GM19463 (cell line): ENCODE data around the gene FGF3.

Experiments used
- ATAC-seq: cut with Tn5 transposase; IDR thresholded peaks from one replicate; pipeline ENCODE4 v1.9.1; 2021; ENCODE audit warnings: mild to moderate bottlenecking, moderate library complexity; ENCODE audit not compliant: unreplicated experiment

Gene FGF3

DNA sequence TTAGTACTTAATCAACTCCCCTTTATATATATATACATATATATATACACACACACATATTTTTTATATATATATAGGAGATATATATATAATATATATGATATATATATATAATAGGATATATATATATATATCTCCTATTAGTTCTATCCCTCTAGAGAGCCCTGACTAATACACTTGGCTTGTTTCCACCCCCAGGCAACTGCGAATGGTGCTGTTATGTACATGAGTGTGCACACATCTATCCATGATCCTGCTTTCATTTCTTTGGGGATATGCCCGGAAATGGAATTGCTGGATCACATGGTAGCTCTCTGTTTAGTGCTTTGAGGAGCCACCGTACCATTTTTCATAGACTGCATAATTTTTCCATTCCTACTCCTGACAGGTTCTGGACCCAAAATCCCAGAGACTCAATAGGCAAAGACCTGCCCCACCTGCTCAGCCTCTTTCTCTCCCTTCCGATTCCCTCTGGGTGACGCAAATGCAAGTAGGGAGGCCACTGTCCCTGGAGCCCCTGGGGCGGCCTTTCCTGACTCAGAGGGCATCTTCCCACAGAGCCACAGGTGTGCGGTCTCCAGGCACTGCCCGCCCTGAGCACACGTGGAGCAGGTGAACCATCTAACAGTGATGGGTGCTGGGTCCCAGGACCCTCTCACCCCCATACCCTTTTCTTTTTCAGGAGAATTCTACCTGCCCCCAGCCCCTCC, 12.0 kb downstream of the FGF3 start:
- ATAC-seq = no peak

DNA sequence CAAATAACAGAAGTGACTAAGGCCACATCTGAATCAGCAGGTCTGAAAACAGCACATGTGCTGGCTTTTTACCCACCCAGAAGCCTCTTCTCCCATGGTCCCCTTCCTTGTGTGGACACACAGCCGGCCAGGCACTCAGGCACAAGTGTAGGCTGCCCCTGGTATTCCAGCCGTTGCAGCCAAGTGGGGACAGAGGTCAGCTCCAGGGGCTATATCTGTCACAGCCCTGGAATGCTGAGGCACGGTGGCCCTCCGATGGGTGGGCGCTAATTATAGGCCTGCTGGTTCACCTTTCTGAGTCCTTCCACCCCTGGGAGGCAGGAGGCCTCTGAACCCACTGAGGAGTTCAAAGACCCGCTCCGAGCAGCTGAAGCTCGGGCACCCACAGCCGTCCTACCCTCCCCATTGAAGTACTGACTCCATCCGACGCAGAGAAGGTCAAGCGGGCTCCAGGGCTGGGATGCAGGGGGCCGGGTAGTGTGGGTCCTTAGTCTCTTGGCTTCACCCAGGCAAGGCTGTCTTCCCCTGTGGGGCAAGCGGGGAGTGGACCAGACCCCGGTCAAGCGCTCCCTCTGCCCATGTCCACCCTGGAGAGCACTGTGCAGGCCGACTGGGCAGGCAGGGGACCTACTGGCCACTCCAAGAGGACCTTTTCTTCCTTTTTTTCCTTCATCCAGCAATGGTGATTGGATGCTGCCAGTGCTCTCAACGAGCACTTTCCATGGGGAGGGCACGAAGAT, 14.3 kb downstream of the FGF3 start:
- no peak for ATAC-seq

DNA sequence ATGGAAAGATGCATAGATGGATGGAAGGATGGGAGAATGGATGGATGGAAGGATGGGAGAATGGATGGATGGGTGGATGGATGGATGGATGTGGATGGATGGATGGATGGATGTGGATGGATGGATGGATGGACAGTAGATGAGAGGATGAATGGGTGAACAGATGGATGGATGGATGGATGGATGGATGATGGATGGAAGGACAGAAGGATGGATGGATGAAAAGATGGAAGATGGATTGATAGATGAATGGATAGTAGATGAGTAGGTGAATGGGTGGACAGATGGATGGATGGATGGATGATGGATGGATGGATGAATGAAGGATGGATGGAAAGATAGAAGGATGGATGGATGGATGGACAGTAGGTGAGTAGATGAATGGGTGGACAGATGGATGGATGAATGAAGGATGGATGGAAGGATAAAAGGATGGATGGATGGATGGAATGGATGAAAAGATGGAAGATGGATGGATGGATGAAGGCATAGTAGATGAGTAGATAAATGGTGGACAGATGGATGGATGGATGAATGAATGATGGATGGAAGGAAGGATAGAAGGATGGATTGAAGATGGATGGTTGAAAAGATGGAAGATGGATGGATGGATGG, 15.5 kb downstream of the FGF3 start:
- no peak for ATAC-seq

DNA sequence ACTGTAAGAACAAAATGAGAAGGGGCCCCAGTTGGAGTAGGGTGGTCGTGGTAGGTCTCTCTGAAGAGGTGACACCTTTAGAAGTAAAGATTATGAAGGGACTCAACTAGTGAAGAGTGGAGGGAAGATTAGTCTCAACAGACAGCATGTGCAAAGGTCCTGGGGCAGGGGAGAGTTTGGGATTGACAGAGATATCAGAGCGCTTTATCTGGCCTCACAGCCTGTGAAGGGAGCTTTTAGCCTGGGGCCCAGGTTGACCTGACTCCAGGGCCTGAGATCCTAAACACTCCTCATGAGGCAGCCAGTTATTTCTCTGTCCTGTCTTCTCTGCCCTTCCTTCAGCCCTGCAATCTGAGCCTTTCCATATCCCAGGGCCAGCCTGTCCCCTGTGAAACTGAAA, 16.2 kb downstream of the FGF3 start:
- ATAC-seq = no peak

DNA sequence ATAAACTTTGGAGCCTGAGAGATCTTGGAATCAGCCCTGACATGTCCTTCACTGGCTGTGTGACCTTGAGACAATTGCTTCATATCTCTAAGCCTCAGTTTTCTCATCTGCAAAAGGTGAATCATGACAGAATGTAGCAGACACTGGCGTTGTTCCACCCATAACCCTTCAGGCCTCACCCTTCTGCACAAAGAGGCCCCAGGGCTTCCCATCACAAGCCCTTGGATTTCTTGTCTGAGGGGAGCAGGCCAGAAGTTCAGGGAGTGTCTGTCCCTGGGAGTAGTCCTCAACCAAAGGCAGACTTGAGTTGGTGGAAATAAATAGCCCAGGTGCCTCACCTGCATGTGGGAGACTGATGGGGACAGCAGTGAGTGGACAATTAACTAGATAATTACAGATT, 16.6 kb downstream of the FGF3 start:
- ATAC-seq = no peak

DNA sequence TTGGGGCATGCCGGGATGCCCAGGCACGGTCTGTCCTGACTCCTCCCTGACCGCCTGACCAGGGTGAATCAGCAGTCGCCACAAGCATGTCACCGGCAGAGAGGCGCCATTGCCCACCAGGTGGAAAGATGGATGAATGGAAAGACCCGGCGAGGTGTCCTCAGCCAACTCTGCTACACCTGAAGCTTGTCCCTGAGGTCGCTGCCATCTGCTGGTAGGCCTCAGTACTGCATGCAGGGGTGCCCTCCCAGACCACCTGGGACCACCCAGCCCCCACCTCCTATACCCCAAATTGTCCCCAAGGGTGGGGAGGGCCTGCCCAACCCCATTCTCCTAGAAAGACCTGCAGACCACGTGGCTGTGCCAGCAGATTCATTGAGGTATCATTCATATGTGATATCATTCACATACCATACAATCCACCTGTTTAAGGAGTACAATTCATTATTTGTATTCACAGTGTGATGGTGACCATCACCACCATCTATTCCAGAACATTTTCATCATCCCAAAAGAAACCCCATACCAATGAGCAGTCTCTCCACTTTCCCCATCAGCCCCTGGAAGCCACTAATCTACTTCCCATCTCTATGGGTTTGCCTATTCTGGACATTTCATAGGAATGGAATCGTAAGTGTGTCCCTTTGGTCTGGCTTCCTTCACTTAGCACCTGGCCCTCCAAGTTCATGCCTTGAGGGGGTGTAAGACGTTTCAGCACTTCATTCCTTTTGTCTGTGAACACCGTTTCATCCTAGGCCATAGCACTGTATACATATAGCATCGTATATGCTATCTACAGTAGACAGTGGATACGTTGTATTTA, 17.5 kb downstream of the FGF3 start:
- no peak for ATAC-seq

DNA sequence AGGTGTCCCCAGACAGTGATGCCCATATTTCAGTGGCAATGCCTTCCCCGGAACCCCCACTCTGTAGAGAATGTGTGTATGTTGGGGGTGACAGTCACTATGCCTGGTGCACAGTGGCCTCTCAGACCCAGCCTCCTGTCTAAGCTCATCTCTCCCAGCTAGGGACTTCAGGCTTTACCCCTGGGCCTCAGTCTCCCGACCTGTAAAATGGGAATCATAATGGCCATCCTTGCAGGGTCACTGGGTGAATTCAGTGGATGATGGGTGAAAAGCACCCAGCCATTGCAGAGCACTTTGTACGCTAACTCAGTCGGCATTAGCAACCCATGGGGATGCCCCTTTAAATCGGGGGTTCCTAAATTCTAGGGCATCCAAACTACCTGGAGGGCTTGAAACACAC, 18.9 kb downstream of the FGF3 start:
- no peak for ATAC-seq

DNA sequence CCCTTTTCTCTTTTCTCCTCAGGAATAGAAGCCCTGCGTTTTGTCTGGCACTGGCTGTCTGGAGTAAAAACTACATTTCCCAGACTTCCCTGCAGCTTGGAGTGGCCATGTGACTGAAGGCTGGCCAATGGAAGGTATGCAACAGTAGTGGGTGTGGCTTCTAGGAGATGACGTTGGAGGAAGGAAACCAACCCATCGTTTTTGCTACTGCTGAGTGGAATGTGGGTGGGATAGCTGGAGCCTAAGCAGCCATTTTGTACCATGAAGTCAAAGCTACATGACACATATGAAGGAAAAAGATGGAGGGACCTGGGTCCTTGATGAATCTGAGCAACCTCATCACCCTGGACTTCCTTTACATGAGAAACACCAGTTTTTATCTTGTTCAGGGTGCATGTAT, 19.6 kb downstream of the FGF3 start:
- ATAC-seq = no peak

DNA sequence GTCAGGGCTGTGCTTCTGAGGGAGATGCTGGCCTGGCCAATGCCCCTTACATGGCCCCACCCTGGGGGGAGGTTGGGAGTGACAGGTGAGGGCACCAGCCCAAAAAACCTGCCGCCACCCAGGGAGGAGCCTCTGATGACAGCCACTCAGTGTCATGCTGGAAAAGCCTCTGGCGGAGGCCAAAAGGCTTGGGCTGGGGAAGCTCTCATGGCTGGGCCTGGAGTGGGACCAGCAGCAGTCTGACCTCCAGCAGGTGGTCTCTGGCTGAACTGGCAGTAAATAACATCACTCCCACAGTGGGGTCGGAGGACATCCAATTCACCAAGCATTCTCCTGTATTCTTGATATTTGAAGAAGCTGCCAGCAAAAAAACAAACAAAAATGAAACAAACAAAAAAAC, 20.1 kb downstream of the FGF3 start:
- no peak for ATAC-seq

DNA sequence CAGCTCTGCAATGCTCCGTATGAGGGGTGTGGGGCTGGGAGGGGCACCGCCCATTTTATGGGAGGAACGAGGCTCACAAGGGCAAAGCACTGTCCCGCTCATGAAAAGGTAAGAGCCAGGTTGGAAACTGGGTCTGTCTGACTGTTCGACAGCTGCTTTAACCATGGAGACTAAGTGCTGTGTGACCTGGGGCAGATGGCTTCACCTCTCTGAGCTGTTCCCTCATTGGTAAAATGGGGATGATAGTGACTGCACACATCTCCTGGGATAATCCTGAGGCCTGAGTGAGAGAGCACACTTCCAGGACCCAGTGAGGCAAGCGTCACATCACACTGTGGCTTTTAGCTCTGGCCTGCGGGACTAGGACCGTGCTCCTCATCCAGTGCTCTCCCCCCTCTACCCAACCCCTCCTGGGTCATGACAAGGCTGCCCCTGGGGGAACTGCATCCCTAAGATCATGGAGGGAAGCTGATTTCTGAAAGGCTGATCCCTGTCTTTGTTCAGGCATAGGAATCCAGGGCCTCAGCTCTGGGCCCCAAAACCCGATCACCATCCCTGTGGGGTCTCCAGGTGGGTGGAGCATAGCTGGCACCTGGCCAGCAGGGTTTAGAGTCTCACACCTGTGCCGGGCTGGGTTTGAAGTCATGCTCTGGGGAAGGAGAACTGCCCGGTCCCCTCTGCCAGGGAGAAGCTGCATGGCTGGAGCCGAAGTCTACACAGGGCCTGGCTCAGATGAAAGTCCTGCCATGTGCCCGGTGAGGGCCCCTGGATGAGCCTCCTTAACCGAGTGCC, 21.3 kb downstream of the FGF3 start:
- ATAC-seq = no peak

DNA sequence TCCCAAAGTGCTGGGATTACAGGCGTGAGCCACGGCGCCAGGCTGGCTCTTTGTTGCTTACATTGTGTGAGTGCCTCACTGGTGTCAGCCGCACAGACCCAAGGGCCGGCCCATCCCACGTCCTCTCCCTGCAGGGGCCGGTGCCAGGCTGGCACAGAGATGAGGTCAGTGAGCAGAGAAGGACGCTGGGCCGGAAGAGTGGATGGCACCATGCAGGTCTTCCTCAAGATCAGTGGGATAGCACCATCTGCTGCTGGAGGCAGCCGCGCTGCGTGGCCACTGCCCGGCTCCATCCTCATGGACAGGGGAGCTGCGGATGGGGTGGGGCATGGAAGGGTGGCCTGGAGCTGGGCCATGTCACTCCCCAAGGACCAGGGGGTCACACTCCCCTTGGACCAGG, 22.1 kb downstream of the FGF3 start:
- no peak for ATAC-seq

DNA sequence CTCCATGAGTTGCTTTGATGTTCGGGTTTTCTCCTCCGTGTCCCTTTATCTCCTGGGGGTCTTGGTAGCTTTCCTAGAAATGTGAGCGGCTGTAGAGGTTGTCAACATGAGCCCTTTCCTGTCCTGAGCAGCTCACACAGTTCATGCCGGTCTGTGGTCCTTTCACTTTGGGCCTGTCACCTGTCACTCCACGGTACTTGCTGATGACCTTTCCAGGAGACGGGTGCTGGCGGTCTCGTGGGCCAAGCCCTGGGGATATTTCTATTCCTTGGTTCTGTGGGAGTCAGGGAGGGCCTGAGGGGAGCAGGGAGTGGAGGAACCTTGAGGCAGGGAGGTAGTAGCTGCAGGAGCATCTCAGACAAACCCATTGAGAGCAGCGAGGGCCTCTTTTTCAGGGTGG, 23.2 kb downstream of the FGF3 start:
- ATAC-seq = no peak

DNA sequence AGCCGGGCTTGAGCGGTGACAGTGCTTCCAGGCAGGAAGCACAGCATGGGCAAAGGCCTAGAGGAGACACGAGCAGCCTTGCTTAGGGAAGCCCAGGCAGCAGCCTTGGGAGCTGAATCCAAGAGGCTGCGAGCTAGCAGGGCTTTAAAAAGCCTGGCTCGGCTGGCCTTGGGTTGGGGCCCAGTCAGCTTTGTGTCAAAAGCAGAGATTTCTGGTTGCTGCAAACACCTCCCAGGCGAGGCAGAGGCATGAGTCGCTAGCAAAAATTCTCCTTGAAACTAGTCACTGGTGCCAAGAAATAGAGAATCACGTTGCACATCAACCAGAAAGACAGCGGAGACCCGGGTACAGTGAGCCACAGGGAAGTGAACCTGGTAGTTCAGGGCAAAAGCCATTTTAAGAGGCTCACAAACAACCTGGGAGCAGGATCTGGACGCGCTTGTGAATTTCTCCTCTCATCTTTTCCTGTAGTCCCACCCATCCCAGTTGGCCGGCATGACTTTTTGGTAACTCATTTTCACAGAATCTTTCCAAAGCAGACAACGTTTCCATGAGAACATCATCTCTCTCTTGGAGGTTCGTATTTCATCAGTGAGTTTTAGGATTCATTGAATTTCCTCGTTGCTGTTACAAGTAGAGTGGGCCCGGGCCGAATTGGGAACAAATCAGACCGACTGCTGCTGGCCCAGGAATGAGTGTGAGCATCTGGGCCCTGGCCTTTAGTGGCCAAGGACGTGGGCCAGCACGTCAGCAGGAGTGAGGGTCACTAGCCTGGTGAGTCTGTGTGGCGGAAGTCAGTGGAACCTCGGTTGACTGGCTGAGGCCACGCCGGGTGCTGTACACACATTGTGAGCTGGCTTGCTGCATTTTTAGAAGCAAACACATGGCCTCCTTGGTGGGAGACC, 27.7 kb downstream of the FGF3 start:
- no peak for ATAC-seq

DNA sequence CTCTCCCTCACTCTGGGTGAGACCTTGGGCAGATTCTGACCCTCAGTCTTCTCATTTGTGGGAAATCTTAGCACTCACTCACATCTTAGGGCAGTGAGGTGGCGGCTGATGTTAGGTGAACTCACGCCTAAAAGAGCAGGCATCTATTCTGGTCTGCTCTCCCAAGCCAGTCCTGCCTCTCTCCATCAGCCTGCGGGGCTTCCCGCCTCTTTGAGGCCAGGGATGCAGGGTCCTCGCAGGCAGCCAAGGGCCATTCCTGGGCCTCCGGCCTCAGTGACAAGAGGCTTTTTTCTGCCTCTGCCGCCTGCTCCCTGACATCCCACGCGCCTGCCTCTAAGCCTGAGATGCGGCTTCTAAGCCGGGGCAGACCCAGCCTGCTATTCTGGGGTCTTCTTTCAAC, 30.3 kb downstream of the FGF3 start:
- no peak for ATAC-seq

DNA sequence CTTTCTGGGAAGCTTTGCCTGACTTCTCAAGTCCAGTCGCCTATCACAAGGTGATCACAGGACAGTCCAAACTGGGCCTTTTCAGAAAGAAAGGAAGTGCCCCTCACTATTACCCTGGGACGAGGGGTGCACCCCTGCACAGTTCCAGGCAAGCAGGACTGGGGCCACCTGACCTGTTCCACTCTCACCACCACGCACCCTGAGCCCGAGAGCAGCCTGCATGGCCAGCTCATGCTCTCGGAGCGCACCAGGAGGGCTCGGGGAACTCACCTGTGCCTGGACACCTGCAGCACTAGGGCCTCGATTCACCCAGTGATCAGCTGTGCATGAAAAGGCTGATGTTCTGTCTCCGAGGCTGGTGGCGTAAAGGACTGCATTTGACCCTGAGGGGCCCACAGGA, 31.3 kb downstream of the FGF3 start:
- no peak for ATAC-seq

DNA sequence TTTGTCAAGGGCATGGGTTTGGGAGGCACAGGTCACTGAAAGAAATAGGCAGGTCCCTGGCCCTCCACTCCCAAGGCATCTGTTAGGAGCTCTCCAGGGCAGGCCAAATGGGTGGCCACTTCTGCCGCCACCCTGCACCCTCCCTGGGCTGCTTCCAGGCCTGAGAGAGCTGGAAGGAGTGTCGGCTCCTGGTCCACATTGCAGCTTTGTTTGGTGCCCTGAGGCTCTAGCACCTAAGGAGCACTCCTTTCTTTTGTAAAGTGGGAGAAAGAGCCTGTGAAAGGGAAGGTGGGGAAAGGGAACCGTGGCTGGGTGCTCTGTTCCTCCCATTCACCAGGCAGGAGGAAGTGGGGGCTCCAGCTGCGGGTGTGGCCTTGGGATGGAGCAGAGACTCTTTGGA, 31.8 kb downstream of the FGF3 start:
- ATAC-seq = no peak

DNA sequence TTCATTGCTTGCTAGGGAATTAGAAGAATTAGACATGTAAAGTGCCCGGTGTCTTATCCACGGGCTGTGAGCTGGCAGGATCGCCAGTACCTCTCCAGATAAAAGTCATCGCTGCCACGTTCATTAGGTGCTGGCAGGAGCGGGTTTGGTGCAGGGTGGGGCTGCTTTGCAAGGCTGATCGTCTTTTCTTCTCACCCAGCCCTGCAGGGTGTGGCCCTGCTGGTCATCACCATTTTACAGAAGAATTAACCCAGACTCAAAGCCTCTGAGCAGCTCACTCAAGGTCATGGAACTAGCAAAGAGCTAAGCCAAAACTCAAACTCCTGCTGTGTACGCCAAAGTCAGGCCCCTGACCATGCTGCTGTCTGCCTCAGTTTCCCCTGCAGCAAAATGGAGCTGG, 38.0 kb downstream of the FGF3 start:
- no peak for ATAC-seq

DNA sequence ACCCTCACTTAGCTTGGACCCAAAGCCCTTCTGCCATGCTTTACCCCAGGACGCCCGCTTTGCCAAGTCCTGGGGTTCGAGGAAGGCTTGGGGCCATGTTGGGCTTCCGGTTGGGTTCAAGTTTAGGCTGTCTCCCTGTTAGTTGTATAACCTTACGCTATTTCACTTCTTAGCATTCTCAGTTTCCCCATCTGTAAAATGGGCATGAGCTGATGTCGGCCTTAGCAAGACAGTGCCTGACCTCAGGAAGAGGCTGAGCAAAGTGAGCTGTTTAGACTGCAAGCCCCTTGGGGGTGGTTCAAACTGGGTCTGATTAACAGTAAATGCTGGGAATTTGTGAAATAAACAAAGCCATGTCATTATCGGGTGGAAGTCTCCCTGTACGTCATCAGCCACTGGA, 40.8 kb downstream of the FGF3 start:
- no peak for ATAC-seq

DNA sequence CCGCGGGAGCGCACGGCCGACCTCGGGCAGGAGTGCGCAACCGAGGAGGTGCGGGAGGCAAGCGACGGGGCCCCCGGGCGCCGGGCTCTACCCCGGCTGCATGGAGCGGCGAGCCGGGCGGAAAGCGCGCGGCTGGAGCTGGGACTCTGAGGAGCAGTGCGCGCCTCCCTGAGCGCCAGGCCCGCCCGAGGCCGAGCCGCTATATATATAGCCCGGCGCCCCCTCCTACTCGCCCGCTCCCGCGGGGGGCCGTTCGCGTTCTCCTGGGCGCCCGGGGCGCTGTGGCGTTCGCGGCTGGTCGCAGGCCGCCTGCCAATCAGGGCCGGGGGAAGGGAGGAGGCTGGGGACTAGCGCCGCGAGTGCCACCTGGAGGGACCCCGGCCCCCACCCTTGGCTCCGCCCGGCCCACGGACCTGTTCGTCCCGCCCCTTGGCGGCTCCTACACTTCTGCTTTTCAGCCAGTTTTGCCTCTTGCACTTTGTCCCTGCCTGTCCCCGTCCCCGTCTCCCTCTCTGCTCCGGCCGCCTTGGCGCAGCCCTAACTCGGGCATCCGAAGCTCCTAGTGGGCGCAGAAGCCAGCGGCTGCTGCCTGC, 44.0 kb downstream of the FGF3 start, which contains the start of gene FGF4:
FGF4 (minus strand) TSS at position 179 of the 593 bp plus-strand sequence. CDS start 257 bp downstream, outside the sequence.
- no peak for ATAC-seq
